Uterus (tissue), 2 donors: ENCODE results near the gene EVPLL.
"Not testable (repeated sequence)": the region's sequence is repeated elsewhere in the genome, so short reads cannot be mapped to it uniquely, and the experiment has no call there.

Source experiments
- POLR2A ChIP-seq, 2 donors: fragments of 450-650 bp; IDR thresholded peaks; one replicate each; pipeline ENCODE4 v1.6.1; 2016; ENCODE audit warnings: antibody characterized with exemption in 2 of 2, mild to moderate bottlenecking in 1 of 2, moderate library complexity in 1 of 2
- TF ChIP-seq, protein P1 (sequence below), 4 experiments: fragments of 200-600 bp in 2 of 4; fragments of 450-650 bp in 2 of 4; sonication (generic) in 2 of 4; IDR thresholded peaks; one replicate each; pipeline ENCODE4 v1.5.1; 2016 to 2019; ENCODE audit warnings: antibody characterized with exemption in 4 of 4, mild to moderate bottlenecking in 2 of 4, moderate library complexity in 1 of 4

DNA sequence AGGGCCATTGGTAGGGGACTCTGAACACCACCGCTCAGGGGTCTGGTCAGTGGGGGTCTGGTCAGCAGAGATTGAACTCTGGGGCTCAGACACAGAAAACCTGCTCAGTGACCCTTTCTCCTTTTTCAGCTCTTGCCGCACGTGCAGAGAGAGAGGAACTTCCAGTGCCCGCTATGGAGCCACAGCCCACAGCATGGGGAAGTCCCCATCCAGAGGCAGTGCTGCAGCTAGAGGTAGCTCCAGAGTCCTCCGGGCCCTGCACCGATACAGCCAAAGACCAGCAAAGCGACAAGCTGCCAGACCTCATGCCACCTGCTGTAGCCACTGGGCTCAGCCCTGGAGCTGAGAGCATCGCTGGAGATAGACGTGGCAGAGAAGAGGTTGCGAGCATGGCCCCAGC, 11.2 kb downstream of the EVPLL start:
- TF ChIP-seq, protein P1, sequence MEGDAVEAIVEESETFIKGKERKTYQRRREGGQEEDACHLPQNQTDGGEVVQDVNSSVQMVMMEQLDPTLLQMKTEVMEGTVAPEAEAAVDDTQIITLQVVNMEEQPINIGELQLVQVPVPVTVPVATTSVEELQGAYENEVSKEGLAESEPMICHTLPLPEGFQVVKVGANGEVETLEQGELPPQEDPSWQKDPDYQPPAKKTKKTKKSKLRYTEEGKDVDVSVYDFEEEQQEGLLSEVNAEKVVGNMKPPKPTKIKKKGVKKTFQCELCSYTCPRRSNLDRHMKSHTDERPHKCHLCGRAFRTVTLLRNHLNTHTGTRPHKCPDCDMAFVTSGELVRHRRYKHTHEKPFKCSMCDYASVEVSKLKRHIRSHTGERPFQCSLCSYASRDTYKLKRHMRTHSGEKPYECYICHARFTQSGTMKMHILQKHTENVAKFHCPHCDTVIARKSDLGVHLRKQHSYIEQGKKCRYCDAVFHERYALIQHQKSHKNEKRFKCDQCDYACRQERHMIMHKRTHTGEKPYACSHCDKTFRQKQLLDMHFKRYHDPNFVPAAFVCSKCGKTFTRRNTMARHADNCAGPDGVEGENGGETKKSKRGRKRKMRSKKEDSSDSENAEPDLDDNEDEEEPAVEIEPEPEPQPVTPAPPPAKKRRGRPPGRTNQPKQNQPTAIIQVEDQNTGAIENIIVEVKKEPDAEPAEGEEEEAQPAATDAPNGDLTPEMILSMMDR (IDR thresholded peaks at IDR 0.05), result not testable (repeated sequence)
- TF ChIP-seq POLR2A (IDR thresholded peaks at IDR 0.05), result not testable (repeated sequence)
